Stimulated activated CD4-positive, alpha-beta T cell treated with anti-CD3 and anti-CD28 coated beads, Interleukin-1b, Interleukin-23, amount 100 ng/mL, for 1 hour (primary cell): Measurements from ENCODE around the gene SLC35F4.

Source experiments
- DNase-seq, 2 donors: peaks; one replicate each; pipeline ENCODE4 v3.0.0-alpha.2; 2020; ENCODE audit warnings: low read depth in 2 of 2

The SLC35F4 gene

DNA sequence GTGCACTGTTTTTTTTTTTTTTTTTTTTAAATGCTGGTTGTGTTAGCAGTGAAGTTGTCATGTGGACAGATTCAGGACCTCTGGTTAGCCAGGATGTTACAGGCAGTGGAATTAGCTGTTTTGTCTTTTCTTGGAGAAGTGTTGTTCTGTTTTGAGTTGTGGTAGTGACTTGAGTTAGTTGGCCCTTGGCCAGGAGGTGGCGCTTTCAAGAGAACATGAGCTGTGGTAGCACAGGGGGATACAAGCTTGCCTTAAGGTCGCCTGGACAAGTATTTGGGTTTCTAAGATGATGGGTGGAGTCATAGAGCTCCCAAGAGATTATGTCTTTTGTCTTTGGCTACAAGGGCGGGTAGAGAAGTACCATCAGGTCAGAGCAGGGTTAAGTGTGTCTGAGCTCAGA is 338.9 kb downstream of the SLC35F4 start:
- DNase-seq, result no peak

DNA sequence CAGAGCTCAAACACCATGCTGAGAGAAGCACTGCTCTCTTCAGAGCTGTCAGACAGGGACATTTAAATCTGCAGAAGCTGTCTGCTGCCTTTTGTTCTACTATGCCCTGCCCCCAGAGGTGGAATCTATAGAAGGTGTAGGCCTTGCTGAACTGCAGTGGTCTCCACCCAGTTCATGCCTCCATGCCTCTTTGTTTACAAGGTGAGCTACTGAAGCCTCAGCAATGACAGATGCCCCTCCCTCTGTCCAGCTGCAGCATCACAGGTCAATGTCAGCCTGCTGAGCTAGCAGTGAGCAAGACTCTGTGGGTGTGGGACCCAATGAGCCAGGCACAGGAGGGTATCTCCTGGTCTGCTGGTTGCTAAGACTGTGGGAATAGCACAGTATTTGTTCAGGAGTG is 346.8 kb downstream of the SLC35F4 start:
- no peak for DNase-seq
